ENCODE data around the gene IL20.
"Not testable (repeated sequence)": the region's sequence is repeated elsewhere in the genome, so short reads cannot be mapped to it uniquely, and the experiment has no call there.

IL20 gene

GRCh38 chr1:206843626-206844025 lies 21.8 kb upstream of the IL20 start:
- DNase-seq: no peak

DNA sequence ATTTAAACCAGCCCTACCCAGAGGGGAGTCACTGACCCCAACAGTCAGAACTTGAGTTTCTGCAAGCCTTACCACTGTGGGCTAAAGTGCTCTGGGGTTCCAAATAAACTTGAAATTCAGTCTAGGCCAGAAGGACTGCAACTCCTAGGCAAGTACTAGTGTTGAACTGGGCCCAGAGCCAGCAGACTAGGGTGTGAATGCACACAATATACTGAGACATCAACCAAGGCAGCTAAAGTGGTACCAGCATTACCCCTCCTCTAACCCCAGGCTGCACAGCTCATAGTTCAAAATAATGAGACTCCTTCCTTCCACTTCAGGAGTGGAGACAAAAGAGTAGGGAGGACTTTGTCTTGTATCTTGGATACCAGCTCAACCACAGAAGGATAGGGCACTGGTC lies 18.9 kb upstream of the IL20 start:
- no peak for DNase-seq

GRCh38 chr1:206847337-206847834 lies 18.0 kb upstream of the IL20 start:
- no peak for DNase-seq

DNA sequence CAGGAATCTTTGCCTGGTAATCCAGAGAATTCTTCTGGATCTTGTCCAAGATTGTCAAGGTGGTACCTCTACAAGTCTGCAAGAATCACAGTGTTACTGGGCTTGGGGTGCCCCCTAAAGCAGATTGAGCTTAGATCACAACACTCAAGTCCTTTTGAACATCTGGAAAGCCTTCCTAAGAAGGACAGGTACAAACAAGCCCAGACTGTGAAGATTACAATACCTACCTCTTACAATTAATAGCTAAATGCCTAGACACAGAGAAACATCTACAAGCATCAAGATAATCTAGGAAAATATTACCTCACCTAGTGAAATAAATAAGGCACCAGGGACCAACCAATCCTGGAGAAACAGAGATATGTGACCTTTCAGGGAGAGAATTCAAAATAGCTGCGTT lies 17.5 kb upstream of the IL20 start:
- no peak for DNase-seq

- no peak for DNase-seq
Measured at GRCh38 chr1:206850401-206850800, 15.0 kb upstream of the IL20 start.

GRCh38 chr1:206851341-206852010 lies 13.9 kb upstream of the IL20 start:
- no peak for DNase-seq

- DNase-seq: not testable (repeated sequence)
Measured at GRCh38 chr1:206852662-206853061, 12.8 kb upstream of the IL20 start.

GRCh38 chr1:206853696-206854095 lies 11.7 kb upstream of the IL20 start:
- not testable (repeated sequence) for DNase-seq

GRCh38 chr1:206854401-206855129 lies 10.9 kb upstream of the IL20 start:
- DNase-seq: no peak

DNA sequence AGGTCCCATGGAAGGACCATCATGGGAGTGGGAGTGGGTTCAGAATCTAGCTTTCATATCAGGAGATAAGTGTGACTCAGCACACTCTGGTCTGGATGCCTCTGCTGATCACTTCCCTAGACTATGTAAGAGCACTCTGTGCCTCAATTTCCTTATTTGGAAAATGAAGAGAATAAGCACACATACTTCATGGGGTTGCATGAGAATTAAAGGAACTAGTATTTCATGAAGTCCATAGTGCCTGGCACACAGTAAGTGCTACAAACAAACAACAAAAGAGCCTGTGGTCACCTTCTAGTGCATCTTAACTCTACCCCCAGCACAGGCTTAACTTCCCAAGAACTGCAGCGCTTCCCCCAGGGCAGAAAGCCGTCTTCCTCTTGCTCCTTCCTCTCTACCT lies 9.6 kb upstream of the IL20 start:
- DNase-seq: no peak

DNA sequence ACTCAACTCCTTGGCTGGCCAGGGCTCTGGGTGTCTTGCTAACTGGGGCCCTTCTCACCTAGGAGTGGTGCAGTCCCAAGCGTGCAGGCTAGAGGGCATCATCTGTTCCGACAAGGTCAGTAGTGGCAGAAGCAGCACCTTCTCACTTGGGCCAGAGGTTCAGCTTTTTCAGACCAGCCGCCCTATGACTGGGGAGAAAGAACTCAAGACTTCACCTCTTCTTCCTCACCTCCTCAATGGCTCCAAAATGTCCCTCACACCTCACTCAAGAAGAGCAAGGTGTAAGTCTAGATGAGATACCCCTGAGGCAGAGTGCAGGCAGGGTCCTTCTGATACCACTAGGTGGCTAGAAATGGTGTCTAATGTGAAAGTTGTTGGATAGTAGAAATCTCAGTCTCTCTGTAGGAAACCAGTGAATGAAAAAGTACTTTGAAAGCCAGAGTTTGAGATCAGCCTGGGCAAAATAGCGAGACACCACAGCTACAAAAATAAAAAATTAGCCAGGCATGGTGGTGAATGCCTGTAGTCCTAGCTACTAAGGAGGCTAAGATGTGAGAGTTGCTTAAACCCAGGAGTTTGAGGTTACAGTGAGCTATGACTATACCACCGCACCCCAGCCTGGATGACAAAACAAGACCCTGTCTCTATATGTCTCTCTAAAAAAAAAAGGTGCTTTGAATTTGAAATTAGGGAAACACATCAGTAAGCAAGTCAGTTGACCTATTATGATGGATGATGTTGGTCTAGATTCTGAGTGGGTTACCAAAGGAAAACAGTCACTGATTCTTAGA lies 8.6 kb upstream of the IL20 start:
- DNase-seq: no peak

- no peak for DNase-seq
Measured at GRCh38 chr1:206859082-206859521, 6.3 kb upstream of the IL20 start.

DNA sequence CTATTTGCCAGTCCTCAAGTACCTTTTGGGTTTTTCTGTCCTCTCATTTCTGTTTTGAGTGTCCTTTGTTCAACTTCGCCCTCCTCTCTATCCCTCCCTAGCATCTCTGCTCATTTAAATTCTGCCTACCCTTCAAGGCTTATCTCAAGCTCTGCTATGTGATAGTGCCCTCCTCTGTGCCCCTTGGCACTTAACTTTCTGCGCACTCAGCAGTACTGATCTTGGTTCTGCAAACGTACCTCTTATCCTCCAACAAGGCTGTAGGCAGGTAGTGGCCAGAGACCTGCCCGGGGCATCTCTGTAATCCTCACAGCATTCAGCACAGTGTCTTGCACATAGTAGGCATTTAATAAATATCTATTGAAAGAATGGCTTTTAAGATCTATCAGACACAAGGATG lies 5.3 kb upstream of the IL20 start:
- DNase-seq: no peak

DNA sequence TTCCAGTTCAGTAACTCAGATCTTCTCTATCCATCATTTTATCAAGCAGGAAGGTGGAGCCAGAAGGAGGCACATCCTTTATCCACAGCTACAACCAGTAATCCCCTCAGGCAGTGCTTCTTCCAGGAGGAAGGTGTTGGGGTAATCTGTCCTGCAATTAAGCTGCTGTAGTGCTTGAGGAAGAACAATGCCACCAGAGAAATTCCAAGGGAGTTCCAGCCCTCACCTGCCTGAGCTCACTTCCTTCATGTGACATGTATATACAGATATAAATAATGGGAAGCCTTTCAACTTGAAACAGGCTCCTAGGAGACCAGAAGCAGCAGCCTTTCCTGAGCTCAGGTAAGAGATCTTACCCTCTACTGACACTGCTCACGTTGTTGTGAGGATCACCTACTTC lies 2.2 kb upstream of the IL20 start:
- DNase-seq: no peak

- no peak for DNase-seq
Measured at GRCh38 chr1:206866062-206866461, 639 bp downstream of the IL20 start.

- DNase-seq: no peak
Measured at GRCh38 chr1:206867239-206867638, 1.8 kb downstream of the IL20 start.

GRCh38 chr1:206867716-206868115 lies 2.3 kb downstream of the IL20 start:
- DNase-seq: no peak

DNA sequence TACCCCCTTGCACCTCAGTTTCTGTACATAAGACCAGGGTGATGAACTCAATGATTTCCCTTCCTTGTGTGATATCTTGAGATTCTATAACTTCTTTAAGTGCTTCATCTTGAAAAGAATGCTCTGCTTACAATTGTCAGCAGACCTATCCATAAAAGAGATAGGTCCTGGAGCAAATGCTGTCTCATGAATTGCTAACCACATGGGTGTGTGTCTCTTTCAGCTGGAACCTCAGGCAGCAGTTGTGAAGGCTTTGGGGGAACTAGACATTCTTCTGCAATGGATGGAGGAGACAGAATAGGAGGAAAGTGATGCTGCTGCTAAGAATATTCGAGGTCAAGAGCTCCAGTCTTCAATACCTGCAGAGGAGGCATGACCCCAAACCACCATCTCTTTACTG lies 2.8 kb downstream of the IL20 start:
- no peak for DNase-seq

DNA sequence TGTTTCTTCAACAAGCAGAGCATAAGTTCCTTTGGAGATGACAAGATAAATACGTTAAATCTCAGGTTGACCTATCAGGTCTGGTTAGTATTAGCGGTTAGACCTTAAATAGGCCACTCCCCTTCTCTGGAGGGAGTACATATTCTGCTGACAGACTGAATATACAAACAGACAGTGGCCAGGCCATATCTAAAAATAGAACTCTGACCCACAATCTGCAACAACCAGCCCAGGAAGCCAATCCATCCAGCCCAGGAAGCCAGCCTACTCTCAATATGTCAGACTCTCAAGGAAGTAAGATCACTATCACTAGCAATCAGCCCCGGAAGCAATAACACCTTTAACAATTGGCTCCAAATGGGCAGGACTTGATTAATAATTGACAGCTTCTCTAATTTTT lies 6.7 kb downstream of the IL20 start:
- no peak for DNase-seq

DNA sequence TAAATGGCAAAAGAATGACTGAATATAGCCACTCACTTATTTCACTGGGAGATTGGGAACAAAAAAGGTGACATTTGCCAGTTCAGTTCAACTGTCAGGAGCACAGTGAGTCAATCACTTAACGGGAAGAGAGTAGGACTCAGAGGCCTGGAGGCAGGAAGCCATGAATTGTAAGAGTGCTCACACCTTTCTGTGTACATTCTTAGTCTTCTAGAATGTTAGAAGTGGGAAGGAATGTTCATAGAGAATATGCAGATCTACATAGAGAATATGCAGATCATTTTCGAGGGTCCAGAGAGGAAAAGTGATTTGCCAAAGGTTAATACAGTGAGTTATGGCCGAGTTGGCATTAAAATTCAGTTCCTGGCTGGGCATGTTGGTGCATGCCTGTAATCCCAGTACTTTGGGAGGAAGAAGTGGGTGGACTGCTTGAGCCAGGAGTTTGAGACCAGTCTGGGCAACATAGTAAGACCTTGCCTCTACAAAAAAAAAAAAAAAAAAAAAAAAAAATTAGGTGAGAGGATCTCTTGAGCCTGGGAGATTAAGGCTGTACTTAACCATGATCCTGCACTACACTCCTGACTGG lies 8.3 kb downstream of the IL20 start:
- no peak for DNase-seq

- DNase-seq: no peak
Measured at GRCh38 chr1:206875752-206876377, 10.4 kb downstream of the IL20 start.

- no peak for DNase-seq
Measured at GRCh38 chr1:206878456-206878855, 13.0 kb downstream of the IL20 start.

DNA sequence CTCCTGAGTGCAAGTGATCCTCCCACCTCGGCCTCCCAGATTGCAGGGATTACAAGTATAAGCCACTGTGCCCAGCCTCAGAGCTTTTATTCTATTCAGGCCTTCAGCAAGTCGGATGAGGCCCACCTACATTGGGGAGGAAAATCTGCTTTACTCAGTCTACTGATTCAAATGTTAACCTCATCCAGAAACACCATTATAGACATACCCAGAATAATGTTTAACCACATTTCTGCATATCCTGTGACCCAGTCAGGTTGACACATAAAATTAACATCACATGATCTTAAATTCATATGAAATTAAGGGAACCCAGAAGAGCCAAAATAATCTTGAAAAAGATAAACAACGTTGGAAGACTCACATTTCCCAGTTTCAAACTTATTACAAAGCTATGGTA lies 14.9 kb downstream of the IL20 start:
- DNase-seq: no peak
